Transverse colon (tissue), 4 donors: ENCODE data around the gene CCBE1.

Source experiments
- EP300 ChIP-seq: sonication (generic); formaldehyde crosslinking; IDR thresholded peaks from one replicate; pipeline ENCODE4 v1.6.1; 2017; ENCODE audit warnings: antibody characterized with exemption, low read depth
- POLR2AphosphoS5 ChIP-seq, 3 donors: sonication (generic); formaldehyde crosslinking; IDR thresholded peaks; one replicate each; pipeline ENCODE4 v1.6.1; 2016; ENCODE audit warnings: antibody characterized with exemption in 3 of 3
- TF ChIP-seq, protein P1 (sequence below), 5 experiments: fragments of 200-600 bp in 3 of 5; fragments of 450-650 bp in 2 of 5; sonication (generic) in 3 of 5; IDR thresholded peaks; 1 replicate in 2 of 5; 2 replicates in 3 of 5; pipeline ENCODE4 v1.5.1; 2016 to 2017; ENCODE audit warnings: antibody characterized with exemption in 5 of 5, inconsistent platforms in 3 of 5, mild to moderate bottlenecking in 2 of 5, moderate library complexity in 1 of 5

DNA sequence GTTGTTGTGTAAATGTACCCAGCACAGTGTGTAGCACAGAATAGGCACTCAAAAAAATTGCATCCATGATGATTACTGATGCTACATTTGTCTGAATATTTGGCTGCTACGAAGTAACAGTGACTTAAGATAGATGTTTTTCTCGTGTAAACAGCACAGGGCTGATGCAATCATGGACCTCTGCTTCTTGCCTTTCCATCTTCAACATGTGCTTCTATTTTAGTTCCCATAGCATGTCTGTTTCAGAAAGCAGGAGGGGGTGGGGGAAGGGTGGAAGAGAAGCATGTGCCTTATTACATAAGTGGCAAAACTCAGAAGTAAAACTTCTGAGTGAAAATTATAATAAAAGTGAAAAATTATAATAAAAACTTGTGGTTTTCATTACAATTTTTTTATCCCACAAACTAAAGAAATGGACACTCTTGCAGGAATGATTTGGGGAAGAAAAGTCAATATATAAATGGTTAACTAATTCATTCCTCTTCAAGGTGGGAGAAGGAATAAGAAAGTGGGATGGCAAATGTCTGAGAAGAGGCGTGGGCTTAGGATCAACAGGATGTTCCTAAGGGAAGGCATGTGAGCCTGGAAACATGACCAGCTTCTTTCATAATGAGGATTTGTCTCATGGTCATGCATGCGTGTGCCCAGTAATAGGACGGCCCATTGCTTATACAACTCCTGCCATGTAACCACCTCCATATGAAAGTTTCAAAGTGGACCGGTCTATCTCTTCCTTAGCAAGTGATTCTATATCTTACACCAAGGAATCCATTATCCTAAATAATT is 27.2 kb downstream of the CCBE1 start:
- TF ChIP-seq, protein P1, sequence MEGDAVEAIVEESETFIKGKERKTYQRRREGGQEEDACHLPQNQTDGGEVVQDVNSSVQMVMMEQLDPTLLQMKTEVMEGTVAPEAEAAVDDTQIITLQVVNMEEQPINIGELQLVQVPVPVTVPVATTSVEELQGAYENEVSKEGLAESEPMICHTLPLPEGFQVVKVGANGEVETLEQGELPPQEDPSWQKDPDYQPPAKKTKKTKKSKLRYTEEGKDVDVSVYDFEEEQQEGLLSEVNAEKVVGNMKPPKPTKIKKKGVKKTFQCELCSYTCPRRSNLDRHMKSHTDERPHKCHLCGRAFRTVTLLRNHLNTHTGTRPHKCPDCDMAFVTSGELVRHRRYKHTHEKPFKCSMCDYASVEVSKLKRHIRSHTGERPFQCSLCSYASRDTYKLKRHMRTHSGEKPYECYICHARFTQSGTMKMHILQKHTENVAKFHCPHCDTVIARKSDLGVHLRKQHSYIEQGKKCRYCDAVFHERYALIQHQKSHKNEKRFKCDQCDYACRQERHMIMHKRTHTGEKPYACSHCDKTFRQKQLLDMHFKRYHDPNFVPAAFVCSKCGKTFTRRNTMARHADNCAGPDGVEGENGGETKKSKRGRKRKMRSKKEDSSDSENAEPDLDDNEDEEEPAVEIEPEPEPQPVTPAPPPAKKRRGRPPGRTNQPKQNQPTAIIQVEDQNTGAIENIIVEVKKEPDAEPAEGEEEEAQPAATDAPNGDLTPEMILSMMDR (IDR thresholded peaks at IDR 0.05) = no peak
- TF ChIP-seq POLR2AphosphoS5 (IDR thresholded peaks at IDR 0.05) = peak in 1 of 3 donors; percentile 50
- TF ChIP-seq EP300 = no peak
